ENCODE measurements around the gene PAF1.

DNA sequence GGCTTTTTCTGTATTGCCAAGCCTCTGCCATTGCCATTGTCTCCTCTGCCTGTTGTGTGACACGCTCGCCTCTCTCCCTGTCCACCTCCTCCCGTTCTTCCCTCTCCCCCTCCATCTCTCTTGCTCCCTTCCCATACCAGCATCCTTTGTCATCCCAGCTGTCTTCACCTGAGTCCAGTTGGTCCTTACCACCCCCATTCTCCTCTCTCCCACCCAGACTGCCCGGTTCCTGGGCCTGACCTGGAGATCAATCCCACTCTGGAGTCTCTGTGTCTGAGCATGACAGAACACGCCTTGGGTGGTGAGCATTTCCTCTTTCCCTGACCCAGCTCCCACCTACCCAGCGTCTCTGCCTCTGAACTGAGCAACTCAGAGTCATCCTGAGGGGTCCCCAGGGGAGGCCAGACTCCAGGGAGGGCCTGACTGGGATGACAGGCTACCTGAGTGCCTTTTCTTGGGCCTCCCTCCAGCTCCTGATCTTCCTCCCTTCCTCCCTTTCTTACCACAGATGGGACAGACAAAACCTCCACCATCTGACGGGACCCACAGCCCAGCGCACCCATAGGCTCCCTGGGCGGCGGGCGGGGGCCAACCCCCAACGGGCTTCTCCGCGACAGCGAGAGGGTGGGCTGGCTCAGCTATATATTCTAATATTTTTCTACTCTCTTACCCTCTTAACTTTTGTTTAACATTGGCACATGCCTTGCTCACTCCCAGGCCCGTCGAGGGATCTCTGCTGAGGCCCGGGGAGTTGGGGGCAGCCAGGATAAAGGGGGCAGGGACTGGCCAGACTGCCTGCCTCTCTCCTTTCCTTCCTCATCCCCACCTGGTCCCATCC lies 7.7 kb downstream of the PAF1 start:
- TF ChIP-seq, protein P1, sequence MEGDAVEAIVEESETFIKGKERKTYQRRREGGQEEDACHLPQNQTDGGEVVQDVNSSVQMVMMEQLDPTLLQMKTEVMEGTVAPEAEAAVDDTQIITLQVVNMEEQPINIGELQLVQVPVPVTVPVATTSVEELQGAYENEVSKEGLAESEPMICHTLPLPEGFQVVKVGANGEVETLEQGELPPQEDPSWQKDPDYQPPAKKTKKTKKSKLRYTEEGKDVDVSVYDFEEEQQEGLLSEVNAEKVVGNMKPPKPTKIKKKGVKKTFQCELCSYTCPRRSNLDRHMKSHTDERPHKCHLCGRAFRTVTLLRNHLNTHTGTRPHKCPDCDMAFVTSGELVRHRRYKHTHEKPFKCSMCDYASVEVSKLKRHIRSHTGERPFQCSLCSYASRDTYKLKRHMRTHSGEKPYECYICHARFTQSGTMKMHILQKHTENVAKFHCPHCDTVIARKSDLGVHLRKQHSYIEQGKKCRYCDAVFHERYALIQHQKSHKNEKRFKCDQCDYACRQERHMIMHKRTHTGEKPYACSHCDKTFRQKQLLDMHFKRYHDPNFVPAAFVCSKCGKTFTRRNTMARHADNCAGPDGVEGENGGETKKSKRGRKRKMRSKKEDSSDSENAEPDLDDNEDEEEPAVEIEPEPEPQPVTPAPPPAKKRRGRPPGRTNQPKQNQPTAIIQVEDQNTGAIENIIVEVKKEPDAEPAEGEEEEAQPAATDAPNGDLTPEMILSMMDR (IDR thresholded peaks at IDR 0.05): no peak
- TF ChIP-seq POLR2AphosphoS5 (IDR thresholded peaks at IDR 0.05; ENCODE audit: insufficient read depth in 1 of 2, low read depth in 1 of 2): no peak
- no peak for TF ChIP-seq POLR2A (IDR thresholded peaks at IDR 0.05)
